IPS-NIHi7 (cell line): ENCODE measurements around the gene PTCD2.
"Not testable (repeated sequence)": the region's sequence is repeated elsewhere in the genome, so short reads cannot be mapped to it uniquely, and the experiment has no call there.

Experiments used
- DNase-seq: peaks from one replicate; pipeline ENCODE4 v3.0.0; 2012; ENCODE audit warnings: mixed read lengths; ENCODE audit errors: extremely low spot score

The PTCD2 gene

GRCh38 chr5:72379936-72380335 is 59.8 kb downstream of the PTCD2 start:
- no peak for DNase-seq

GRCh38 chr5:72380492-72381274 is 60.5 kb downstream of the PTCD2 start:
- DNase-seq = no peak

- peak; percentile 33 for DNase-seq
These were observed 63.1 kb downstream of the PTCD2 start for GRCh38 chr5:72383280-72383679.

- DNase-seq = no peak
These were observed 63.6 kb downstream of the PTCD2 start for GRCh38 chr5:72383726-72384125.

- no peak for DNase-seq
These were observed 66.5 kb downstream of the PTCD2 start for GRCh38 chr5:72386639-72387038.

GRCh38 chr5:72387985-72388384 is 67.8 kb downstream of the PTCD2 start:
- DNase-seq = no peak

- no peak for DNase-seq
These were observed 68.5 kb downstream of the PTCD2 start for GRCh38 chr5:72388646-72389045.

GRCh38 chr5:72390836-72391235 is 70.7 kb downstream of the PTCD2 start:
- DNase-seq = no peak

- DNase-seq = no peak
These were observed 72.2 kb downstream of the PTCD2 start for GRCh38 chr5:72392326-72392733.

- no peak for DNase-seq
These were observed 72.9 kb downstream of the PTCD2 start for GRCh38 chr5:72393052-72393451.

GRCh38 chr5:72394688-72395087 is 74.5 kb downstream of the PTCD2 start:
- DNase-seq = peak; percentile 41

- DNase-seq = no peak
These were observed 77.7 kb downstream of the PTCD2 start for GRCh38 chr5:72397836-72398235.

GRCh38 chr5:72400950-72401349 is 80.8 kb downstream of the PTCD2 start:
- no peak for DNase-seq

GRCh38 chr5:72402381-72402890 is 82.3 kb downstream of the PTCD2 start:
- DNase-seq = no peak

GRCh38 chr5:72402959-72403628 is 82.9 kb downstream of the PTCD2 start:
- peak; percentile 47 for DNase-seq

GRCh38 chr5:72404771-72405170 is 84.6 kb downstream of the PTCD2 start:
- DNase-seq = not testable (repeated sequence)

- no peak for DNase-seq
These were observed 86.9 kb downstream of the PTCD2 start for GRCh38 chr5:72407078-72407477.

- no peak for DNase-seq
These were observed 87.4 kb downstream of the PTCD2 start for GRCh38 chr5:72407541-72407940.

- no peak for DNase-seq
These were observed 88.0 kb downstream of the PTCD2 start for GRCh38 chr5:72408127-72408526.

GRCh38 chr5:72408603-72409002 is 88.4 kb downstream of the PTCD2 start:
- no peak for DNase-seq

GRCh38 chr5:72410688-72411295 is 90.6 kb downstream of the PTCD2 start:
- DNase-seq = no peak

- DNase-seq = no peak
These were observed 92.3 kb downstream of the PTCD2 start for GRCh38 chr5:72412283-72413055.
